Activated effector memory CD4-positive, alpha-beta T cell treated with anti-CD3 and anti-CD28 coated beads, Interleukin-2, amount 50 U/mL, for 16 hours (primary cell): ENCODE data around the gene SSX1.
"Not testable (repeated sequence)": the region's sequence is repeated elsewhere in the genome, so short reads cannot be mapped to it uniquely, and the experiment has no call there.

Experiments
- DNase-seq: peaks from one replicate; pipeline ENCODE4 v3.0.0-alpha.2; 2020

The SSX1 gene, protein sequence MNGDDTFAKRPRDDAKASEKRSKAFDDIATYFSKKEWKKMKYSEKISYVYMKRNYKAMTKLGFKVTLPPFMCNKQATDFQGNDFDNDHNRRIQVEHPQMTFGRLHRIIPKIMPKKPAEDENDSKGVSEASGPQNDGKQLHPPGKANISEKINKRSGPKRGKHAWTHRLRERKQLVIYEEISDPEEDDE

DNA sequence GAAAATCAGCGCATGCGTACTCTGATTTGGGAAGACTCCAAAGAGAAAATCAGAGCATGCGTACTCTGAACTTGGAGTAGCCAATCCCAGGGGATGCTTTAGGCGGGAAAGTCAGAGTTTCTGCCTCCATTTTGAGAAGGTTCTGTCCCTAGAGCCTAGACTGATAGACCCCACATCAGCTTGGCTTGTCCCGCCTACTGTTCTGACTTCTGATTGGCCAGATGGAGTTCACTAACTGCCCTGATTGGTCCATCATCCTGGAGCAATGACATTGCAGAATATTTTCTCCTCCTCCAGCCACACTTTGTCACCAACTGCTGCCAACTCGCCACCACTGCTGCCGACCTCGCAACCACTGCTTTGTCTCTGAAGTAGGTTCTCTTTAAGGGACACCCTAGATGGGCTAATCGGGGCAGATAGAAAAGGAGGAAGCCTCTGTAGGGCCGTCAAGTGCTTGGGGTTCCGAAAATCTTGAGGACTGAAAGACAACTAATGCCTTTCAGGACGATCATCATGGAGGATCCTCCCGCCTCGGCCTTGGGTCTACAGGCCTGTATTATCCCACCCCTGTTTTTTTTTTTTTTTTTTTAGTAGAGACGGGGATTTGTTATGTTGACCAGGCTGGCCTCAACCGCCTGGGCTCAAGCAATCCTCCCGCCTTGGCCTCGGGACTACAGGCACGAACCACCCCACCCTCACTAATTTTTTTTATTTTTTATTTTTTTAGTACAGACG is at the start of gene SSX1:
TSS of gene SSX1 (plus strand) at position 331 of the 735 bp plus-strand sequence. CDS start 1,850 bp downstream, outside the sequence.
- DNase-seq = not testable (repeated sequence)

DNA sequence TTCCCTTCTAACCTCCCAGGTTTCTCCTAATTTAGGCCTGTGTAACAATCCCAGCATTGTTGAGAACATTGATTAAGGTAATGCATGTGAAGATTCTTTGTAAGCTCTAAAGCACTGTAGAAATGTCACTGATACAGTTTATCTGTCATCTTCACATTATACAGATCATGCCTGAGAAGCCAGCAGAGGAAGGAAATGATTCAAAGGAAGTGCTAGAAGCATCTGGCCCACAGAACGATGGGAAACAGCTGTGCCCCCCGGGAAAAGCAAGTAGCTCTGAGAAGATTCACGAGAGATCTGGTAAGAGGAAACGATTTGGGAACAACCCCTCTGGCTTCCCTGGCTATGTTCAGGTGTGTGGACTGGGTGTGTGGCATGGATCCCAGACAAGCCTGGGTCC is 40.9 kb upstream of the SSX1 start:
- DNase-seq = not testable (repeated sequence)

DNA sequence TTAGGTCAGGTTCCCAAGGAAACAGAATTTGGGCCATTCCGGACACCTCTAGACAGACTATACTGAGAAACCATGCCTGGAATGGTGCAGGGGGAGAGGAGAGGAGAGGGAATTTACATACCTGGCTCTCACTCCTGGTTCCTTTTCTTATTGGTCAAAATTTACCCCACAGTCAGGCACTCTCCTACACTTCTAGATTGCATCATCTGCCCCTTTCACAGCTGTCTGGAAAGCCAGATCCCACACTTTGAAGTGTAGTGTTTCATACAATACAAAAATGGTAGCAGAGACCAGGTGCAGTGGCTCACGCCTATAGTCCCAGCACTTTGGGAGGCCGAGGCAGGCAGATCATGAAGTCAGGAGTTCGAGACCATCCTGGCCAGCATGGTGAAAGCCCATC is 31.0 kb upstream of the SSX1 start:
- DNase-seq = not testable (repeated sequence)

DNA sequence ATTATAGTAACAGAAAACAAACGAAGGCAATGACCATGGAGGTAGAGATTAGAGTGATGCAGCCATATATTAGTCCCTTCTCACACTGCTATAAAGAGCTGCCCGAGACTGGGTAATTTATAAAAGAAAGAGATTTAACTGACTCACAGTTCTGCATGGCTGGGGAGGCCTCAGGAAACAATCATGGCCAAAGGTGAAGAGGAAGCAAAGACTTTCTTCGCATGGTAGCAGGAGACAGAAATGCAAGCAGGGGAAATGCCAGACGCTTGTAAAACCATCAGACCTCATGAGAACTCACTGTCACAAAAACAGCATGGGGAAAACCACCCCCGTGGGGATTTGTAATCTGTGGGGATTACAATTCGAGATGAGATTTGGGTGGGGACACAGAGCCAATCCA is 2.2 kb upstream of the SSX1 start:
- not testable (repeated sequence) for DNase-seq

DNA sequence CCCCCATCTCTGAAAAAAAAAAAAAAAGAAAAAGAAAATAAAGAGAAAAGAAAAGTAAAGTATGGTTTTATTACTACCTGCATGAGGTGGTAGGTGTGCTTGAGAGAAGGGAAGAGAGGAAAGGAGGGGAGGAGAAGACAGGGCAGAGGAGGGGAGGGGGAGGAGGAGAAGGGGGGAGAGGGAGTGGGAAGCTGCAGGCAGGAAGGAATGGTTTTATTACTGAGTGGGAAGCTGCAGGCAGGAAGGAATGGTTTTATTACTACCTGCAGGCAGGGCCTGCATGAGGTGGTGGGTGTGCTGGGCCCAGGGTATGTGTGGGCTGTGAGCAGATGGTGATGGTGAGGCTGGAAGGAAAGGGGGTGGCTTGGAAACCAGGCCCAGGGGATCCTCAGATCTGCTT is 19.2 kb downstream of the SSX1 start:
- not testable (repeated sequence) for DNase-seq

DNA sequence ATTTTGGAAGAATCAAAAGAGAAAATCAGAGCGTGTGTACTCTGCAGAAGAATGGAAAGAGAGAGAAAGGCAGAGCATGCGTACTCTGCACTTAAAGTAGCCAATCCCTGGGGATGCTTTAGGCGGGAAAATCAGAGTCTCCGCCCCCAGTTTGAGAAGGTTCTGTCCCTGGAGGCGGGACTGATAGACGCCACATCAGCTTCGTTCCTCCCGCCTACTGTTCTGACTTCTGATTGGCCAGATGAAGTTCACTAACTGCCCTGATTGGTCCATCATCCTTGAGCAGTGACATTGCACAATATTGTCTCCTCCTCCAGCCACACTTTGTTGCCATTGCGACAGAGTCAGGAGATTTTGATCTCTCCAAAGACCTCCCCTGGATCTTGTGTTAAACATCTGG is 23.8 kb downstream of the SSX1 start:
- DNase-seq = no peak

DNA sequence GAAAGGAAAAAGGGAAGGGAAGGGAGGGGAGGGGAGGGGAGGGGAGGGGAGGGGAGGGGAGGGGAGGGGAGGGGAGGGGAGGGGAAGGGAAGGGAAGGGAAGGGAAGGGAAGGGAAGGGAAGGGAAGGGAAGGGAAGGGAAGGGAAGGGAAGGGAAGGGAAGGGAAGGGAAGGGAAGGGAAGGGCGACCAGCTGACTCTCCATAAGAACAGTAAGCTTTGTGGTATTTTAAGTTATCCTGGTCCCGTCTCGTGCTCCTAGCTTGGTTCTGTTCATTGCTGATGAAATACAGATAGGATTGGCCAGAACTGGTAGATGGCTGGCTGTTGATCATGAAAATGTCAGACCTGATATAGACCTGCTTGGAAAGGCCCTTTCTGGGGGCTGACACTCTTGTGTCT is 25.5 kb downstream of the SSX1 start:
- not testable (repeated sequence) for DNase-seq

DNA sequence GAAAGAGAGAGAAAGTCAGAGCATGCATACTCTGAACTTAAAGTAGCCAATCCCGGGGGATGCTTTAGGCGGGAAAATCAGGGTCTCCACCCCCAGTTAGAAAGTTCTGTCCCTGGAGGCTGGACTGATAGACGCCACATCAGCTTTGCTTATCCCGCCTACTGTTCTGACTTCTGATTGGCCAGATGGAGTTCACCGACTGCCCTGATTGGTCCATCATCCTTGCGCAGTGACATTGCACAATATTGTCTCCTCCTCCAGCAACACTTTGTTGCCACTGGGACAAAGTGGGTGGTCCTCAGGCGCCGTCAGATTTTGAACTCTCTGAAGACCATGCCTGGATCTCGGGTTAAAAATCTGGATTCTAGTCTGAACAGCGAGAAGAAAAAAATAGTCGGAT is 51.0 kb downstream of the SSX1 start:
- no peak for DNase-seq

DNA sequence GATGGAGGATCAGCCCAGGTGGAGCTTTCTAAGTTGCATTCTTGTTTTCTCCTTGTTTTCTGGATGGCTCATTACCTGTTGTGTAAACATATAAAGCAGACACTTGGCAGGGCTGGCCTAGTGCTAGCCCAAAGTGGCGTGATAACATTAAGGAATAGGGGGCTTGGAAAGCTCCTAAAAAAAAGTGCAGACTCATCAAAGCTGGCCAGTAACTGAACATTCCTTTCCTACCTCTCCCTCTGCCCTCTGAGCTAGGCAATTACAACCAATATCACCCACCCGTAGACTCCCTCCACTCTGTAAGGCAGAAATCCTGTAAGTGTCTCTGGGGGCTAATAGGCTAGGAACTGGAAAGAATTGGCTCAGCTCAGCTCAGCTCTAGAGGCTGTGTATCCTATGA is 58.8 kb downstream of the SSX1 start:
- DNase-seq = not testable (repeated sequence)
